ENCODE measurements around the gene RAB36. TPM values are rescaled to one million over a fixed set of nuclear protein-coding genes. Genes with fewer than 3 reads are reported as not detected.

RAB36 gene, protein sequence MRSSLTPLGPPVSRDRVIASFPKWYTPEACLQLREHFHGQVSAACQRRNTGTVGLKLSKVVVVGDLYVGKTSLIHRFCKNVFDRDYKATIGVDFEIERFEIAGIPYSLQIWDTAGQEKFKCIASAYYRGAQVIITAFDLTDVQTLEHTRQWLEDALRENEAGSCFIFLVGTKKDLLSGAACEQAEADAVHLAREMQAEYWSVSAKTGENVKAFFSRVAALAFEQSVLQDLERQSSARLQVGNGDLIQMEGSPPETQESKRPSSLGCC
- 1 to 10 TPM; 1.2 to 3.6 (median 1.8) TPM for total RNA-seq

GRCh38 chr22:23144932-23145877 lies at the start of gene RAB36:
RAB36 (plus strand) TSS chr22:23145477; CDS start chr22:23146617, 1,140 bp downstream.
- no peak for TF ChIP-seq POLR2A (IDR thresholded peaks at IDR 0.05)
- TF ChIP-seq, protein P1, sequence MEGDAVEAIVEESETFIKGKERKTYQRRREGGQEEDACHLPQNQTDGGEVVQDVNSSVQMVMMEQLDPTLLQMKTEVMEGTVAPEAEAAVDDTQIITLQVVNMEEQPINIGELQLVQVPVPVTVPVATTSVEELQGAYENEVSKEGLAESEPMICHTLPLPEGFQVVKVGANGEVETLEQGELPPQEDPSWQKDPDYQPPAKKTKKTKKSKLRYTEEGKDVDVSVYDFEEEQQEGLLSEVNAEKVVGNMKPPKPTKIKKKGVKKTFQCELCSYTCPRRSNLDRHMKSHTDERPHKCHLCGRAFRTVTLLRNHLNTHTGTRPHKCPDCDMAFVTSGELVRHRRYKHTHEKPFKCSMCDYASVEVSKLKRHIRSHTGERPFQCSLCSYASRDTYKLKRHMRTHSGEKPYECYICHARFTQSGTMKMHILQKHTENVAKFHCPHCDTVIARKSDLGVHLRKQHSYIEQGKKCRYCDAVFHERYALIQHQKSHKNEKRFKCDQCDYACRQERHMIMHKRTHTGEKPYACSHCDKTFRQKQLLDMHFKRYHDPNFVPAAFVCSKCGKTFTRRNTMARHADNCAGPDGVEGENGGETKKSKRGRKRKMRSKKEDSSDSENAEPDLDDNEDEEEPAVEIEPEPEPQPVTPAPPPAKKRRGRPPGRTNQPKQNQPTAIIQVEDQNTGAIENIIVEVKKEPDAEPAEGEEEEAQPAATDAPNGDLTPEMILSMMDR (IDR thresholded peaks at IDR 0.05), result no peak
- intact Hi-C loops (cut with DNase I; ENCODE audit: low total_unique reads), result no loop called here
- DNase-seq (ENCODE audit: low spot score in 2 of 2), result peak; percentile 95 to 98
- WGBS, 2 donors, result 2 to 5% methylated on average over 58 of the region's 62 CpGs
- H3K4me3 ChIP-seq (ENCODE audit: low read depth, poor library complexity, severe bottlenecking), result peak within 1 kb of the TSS; percentile 11

GRCh38 chr22:23095733-23096342 lies 49.4 kb upstream of the RAB36 start:
- TF ChIP-seq, protein P1 (IDR thresholded peaks at IDR 0.05), result no peak
- TF ChIP-seq POLR2A (IDR thresholded peaks at IDR 0.05), result no peak
- intact Hi-C loops (cut with DNase I; ENCODE audit: low total_unique reads), result no loop called here
- WGBS, 2 donors, result 94 to 96% methylated on average over 43 to 45 of the region's 45 CpGs
- no peak overlapping the region for H3K4me3 ChIP-seq (ENCODE audit: low read depth, poor library complexity, severe bottlenecking)
- no peak for DNase-seq (ENCODE audit: low spot score in 2 of 2)

DNA sequence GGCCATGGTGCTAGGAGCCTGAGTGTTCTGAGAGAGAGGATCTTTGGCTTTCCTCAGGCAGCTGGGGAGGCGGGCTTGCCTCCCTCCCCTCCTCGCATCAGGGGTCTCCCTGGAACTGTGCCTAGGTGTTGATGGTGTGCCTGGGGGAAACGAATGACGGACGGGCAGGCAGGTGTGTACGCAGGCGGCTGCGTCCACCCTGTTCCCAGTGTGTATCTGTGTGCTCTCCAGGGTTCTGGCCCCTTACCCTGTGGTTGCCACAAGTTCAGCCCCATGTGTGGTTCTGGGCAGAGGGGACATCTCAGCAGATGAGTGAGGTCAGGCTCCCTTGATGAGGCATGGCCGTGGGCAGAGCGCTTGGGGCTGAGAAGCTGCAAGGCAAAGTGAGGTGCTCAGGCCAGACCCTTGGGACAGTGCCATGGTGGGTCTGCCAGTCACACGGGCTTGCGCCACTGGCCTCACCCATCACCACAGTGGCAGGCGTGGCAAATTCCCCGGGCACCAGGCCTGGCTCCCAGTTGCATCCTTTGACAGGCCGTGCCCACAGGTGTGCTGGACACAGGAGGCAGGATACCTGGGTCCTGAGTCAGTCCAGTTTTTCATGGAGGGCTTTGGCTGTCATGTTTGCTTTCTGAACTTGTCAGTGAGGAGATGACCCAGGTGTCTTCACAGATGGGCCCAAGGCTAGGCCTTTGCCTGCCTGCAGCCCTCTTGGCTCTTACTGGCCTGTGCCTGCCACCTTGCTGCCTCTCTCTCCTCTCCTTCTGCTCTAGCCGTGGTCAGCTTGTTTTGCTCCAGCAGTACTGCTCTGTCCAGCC lies 47.7 kb upstream of the RAB36 start:
- intact Hi-C loops (cut with DNase I; ENCODE audit: low total_unique reads), result no loop called here
- DNase-seq (ENCODE audit: low spot score in 2 of 2), result no peak
- 93 to 95% methylated on average over 12 to 15 of the region's 16 CpGs for WGBS, 2 donors
- no peak overlapping the region for H3K4me3 ChIP-seq (ENCODE audit: low read depth, poor library complexity, severe bottlenecking)
- TF ChIP-seq POLR2A (IDR thresholded peaks at IDR 0.05), result no peak
- TF ChIP-seq, protein P1 (IDR thresholded peaks at IDR 0.05), result no peak

- 86 to 87% methylated on average over 5 of the region's 5 CpGs for WGBS, 2 donors
- TF ChIP-seq POLR2A (IDR thresholded peaks at IDR 0.05), result no peak
- TF ChIP-seq, protein P1 (IDR thresholded peaks at IDR 0.05), result no peak
- no peak for DNase-seq (ENCODE audit: low spot score in 2 of 2)
These were observed 47.0 kb upstream of the RAB36 start for GRCh38 chr22:23098230-23098705.

More at GRCh38 chr22:23098230-23098705, 47.0 kb upstream of the RAB36 start:
- intact Hi-C loops (cut with DNase I; ENCODE audit: low total_unique reads), result no loop called here
- no peak overlapping the region for H3K4me3 ChIP-seq (ENCODE audit: low read depth, poor library complexity, severe bottlenecking)

Measured in lower leg skin (tissue), 4 donors.